ENCODE data around the gene ADRA2B.

DNA sequence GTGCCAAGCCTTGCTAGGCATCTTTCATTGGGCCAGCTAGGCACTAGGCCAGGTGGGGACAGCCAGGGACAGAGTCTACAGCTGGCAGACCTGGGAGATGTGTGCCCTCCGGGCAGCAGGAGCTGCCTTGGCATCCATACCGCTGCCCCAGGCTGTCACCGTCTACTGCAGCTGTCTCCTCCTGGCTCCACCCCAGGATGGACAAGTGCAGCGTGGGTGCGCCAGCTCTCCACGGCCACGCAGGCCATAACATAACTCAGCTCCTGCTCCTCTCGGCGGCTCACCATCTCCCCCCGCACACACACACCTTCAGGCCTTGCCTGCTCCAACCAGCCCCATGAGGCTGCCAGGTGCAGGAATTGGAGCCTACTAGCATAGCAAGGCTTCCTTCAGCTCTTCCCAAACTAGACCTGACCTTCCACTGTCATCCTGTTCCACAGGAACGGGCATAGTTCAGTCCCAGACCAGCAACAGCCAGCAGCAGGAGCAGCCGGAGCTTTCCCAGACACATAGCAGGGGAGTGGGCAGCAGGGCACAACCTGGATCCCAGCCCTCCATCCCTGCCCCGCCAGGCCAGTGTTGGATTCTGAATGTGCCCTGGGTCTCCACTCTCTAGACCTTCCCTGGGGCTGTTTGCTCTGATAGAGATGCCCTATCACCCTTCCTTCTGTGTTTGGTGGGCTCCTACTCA lies 2.5 kb upstream of the ADRA2B start:
- TF ChIP-seq, protein P1, sequence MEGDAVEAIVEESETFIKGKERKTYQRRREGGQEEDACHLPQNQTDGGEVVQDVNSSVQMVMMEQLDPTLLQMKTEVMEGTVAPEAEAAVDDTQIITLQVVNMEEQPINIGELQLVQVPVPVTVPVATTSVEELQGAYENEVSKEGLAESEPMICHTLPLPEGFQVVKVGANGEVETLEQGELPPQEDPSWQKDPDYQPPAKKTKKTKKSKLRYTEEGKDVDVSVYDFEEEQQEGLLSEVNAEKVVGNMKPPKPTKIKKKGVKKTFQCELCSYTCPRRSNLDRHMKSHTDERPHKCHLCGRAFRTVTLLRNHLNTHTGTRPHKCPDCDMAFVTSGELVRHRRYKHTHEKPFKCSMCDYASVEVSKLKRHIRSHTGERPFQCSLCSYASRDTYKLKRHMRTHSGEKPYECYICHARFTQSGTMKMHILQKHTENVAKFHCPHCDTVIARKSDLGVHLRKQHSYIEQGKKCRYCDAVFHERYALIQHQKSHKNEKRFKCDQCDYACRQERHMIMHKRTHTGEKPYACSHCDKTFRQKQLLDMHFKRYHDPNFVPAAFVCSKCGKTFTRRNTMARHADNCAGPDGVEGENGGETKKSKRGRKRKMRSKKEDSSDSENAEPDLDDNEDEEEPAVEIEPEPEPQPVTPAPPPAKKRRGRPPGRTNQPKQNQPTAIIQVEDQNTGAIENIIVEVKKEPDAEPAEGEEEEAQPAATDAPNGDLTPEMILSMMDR (IDR thresholded peaks at IDR 0.05) = no peak
- TF ChIP-seq EP300 (IDR thresholded peaks at IDR 0.05) (no peak), POLR2A (IDR thresholded peaks at IDR 0.05; ENCODE audit: low read depth) (no peak)

Measured in esophagus muscularis mucosa (tissue), 4 donors.